Activated CD4-positive, CD25-positive, alpha-beta regulatory T cell treated with anti-CD3 and anti-CD28 coated beads, Interleukin-2, amount 50 U/mL, for 72 hours (primary cell): ENCODE measurements around the gene PPEF1.
"Not testable (repeated sequence)": the region's sequence is repeated elsewhere in the genome, so short reads cannot be mapped to it uniquely, and the experiment has no call there.

Experiments used
- DNase-seq: peaks from one replicate; pipeline ENCODE4 v3.0.0; 2021

Gene PPEF1

GRCh38 chrX:18799911-18800310 lies 92.5 kb downstream of the PPEF1 start:
- no peak for DNase-seq

DNA sequence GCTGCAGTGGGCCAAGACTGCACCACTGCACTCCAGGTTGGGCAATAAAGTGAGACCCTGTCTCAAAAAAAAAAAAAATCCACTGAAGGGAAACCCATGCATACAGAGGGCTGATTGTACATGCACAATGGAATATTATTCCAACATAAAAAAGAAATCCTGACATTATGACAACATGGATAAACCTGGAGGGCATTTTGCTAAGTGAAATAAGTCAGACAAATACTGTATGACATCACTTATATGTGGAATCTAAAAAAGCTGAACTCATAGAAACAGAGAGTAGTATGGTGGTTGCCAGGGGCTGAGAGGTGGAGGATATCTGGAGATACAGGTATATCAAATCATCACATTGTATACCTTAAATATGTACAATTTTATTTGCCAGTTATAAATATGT lies 102.2 kb downstream of the PPEF1 start:
- no peak for DNase-seq

DNA sequence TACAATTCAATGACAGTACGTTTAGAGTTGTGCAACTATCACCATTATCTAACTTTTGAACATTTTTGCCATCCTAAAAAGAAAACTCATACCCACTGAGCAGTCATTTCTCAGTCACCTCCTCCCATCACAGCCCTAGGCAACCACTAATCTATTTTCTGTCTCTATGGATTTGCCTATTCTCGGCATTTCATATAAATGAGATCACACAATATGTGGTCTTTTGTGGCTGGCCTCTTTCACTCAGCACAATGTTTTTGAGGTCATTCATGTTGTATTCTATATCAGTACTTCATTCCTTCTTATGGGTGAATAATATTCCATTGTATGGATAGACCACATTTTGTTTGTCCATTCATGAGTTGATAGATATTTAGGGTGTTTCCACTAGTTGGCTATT lies 103.0 kb downstream of the PPEF1 start:
- DNase-seq, result no peak

- no peak for DNase-seq
Measured at GRCh38 chrX:18825375-18825774, 117.9 kb downstream of the PPEF1 start.

DNA sequence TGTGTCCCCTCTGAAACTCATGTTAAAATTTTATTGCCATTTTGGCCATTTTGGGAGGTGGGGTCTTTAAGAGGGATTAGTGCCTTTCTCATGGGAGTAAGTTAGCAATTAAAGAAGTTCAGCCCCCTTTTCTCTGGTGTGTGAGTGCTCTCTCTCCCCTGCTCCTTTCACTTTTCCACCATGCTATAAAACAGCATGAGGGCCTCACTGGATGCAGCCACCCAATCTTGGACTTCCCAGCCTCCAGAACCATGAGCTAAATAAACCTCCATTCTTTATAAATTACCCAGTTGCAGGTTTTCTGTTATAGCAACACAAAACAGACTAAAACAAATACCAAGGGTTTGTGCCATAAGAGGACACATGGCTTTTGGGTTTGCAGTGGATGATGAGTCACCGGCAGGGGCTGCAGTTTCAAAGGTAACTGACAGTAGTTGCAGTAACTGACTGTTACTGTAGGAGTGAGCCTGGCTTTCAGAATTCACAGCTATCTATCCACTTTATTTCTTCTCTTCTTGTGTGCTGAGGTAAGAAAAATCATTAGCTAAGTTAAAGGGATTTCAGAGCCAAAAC lies 121.5 kb downstream of the PPEF1 start:
- no peak for DNase-seq

DNA sequence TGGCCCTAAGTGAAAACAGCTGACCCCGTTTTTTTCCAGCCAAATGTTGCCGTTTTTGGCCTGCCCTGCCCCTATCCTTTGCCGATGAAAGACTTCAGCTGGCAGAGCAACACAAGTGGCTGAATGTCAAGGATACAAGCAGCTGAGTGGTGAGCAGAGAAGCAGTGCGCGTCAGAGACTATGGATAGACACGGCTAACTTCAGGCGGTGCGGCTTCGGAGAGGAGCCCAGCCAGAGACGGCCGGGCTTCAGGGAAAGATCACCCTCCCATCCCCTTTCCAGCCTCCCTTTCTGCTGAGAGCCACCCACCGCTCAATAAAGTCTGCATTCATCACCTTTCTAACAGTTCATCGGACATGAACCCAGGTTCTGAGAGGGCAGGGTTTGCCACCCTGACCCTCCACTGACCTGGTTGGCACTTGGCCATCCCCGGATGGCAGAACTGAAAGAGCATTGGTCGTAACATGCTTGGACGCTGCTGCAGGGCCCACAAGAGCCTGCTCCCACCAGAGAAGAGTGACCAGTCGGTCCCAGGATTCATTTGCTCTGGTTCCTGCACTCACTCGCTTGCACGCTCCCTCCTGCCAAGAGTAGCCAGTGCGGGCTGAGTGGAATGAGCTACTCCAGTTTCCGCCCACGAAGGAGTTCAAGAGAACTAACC lies 125.8 kb downstream of the PPEF1 start:
- DNase-seq, result no peak

GRCh38 chrX:18847901-18848300 lies 140.5 kb downstream of the PPEF1 start:
- not testable (repeated sequence) for DNase-seq

DNA sequence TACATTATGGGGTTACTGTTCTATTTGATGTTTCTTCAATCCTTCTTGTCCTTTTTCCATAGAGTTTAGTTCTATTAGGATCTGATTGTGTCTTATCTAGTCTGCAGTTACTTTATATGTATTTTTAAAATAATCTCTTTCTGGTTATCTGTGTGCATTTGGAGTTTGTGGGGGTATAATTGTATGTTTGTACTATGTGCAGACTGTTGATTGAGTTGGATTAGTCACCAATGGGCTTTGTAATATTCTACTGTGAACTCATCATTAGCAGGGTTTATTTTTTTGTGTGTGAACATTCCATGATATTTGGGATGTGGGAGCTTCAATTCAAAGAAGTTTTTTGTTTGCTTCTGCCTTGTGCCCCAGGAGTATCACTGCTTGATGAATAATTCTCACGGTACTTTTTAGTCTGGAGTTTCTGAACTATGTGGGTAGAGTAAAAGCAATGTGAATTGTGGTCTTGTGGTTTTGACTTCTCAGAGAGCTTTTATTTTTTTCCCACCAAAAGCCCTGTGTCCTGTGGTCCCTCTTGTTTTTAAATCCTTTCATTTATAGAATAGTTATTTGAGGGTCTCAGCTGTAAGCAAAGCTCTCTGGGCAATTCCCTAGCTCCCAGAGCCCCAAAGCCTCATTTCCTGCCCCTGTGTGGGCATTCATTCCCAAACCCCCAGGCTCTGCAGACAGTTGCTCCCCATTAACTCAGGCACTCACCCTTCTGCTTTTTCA lies 148.6 kb downstream of the PPEF1 start:
- DNase-seq, result no peak

DNA sequence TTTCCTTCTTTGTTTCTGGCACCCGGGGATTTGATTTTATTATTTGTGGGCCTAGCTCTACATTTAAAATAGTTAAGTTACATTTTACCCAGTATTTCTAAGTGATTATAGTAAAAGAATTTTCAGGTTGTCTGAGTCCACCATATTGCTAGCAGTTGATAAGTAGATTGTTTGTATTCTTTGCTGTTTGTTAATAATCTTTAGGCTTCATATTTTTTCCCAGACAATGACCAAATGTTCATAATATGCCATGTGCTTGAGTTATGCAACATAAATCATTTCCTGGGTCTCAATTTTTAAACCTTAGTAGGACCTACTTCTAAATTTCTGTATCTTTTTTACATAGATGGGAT lies 149.2 kb downstream of the PPEF1 start:
- no peak for DNase-seq

DNA sequence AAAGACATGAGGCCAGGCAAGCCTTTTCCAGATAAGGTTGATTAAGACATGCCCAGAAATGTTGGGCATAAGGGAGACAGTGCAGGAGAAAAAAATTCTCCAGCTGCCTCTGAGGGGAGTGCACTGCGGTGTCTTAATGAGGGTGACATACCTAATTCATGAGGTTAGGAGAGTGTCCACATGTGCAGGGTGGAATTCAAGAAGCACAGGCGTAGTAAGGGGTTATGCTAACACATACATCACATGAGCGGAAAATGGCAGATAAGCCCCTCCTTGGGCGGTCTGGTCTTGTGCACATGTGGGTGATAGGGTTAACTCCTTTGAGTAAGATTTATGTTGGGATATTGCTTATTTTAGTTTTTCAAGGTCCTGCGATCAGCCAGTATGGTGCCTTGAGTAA lies 154.1 kb downstream of the PPEF1 start:
- DNase-seq, result no peak

DNA sequence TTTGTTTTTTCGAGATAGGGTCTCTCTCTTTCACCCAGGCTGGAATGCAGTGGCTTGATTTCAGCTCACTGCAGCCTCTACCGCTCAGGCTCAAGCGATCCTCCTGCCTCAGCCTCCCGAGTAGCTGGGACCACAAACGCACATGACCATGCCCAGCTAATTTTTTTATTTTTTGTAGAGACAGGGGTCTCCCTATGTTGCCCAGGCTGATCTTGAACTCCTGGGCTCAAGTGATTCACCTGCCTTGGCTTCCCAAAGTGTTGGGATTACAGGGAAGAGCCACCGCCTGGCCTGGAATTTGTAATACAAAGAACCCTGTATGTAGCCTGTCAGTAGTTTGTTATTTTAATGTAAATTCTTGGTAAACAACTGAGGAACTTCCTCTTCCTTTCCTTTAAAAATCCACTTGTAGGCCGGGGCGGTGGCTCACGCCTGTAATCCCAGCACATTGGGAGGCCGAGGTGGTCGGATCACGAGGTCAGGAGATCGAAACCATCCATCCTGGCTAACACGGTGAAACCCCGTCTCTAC lies 157.0 kb downstream of the PPEF1 start:
- DNase-seq, result no peak

GRCh38 chrX:18871161-18871890 lies 163.9 kb downstream of the PPEF1 start:
- no peak for DNase-seq

GRCh38 chrX:18871970-18872369 lies 164.5 kb downstream of the PPEF1 start:
- DNase-seq, result no peak

DNA sequence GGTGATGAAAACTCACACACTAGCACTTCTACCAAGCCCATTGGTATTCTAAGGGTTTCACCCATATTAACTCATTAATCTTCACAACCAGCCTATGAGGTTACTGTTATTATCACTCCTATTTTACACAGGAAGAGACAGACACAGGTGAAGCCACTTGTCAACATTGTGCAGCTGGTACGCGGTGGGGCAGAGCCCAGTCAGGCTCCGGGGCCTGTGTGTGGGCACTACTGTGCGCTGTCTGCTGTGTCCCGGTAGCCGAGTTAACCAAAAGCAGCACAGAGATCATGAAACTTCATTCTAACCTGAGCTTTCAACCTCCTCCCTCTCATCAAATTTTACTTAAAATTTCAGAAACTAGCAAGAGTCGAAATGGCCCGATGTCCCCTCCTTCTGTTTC lies 165.2 kb downstream of the PPEF1 start:
- no peak for DNase-seq

GRCh38 chrX:18873189-18873791 lies 165.8 kb downstream of the PPEF1 start:
- DNase-seq, result no peak

DNA sequence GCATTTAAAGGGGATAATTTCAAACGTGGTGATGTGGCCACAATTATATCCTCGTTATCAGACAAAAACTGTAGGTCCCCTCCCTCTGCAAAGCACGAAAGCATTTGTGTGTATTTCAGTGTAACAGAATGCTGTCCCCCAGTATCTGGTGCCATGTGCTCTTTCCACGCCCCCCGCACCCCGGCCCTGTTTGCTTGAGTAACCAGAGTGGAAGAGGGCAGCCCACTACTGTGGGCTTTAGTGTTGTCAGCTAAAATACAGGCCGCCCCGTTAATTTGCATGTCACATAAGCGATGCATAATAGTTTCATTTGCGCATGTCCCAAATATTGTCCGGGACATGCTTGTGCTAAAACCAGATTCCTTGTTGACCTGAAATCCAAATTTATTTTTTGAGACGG lies 166.4 kb downstream of the PPEF1 start:
- no peak for DNase-seq

- DNase-seq, result no peak
Measured at GRCh38 chrX:18874560-18875255, 167.3 kb downstream of the PPEF1 start.

GRCh38 chrX:18875256-18875878 lies 167.9 kb downstream of the PPEF1 start:
- no peak for DNase-seq

GRCh38 chrX:18877469-18877868 lies 170.0 kb downstream of the PPEF1 start:
- DNase-seq, result no peak
